HepG2 (cell line): ENCODE measurements around the gene RTF1. TPM values are rescaled to one million over a fixed set of nuclear protein-coding genes. Genes with fewer than 3 reads are reported as not detected.

Experiments
- BHLHE40 ChIP-seq: IDR thresholded peaks from 2 replicates; pipeline ENCODE4 v1.6.1; 2011; ENCODE audit warnings: low read length, improper control_type of control experiment
- FOXM1 ChIP-seq: sonication (generic); formaldehyde crosslinking; IDR thresholded peaks from 2 replicates; pipeline ENCODE4 v1.5.0; 2020; ENCODE audit warnings: missing genetic modification reagents
- MZF1 ChIP-seq: sonication (generic); formaldehyde crosslinking; IDR thresholded peaks from 2 replicates; pipeline ENCODE4 v1.8.1; 2023; ENCODE audit warnings: mild to moderate bottlenecking, missing genetic modification reagents, borderline replicate concordance
- NR1H2 ChIP-seq: sonication (generic); formaldehyde crosslinking; IDR thresholded peaks from 2 replicates; pipeline ENCODE4 v1.8.1; 2022; ENCODE audit warnings: low read depth, missing genetic modification reagents, borderline replicate concordance
- NR2F1 ChIP-seq, 2 experiments: fragments of 450-650 bp in 1 of 2; formaldehyde crosslinking in 1 of 2; IDR thresholded peaks; 2 replicates each; pipeline versions ENCODE4 v1.5.0 to v1.6.1; 2016 to 2020; ENCODE audit warnings: mild to moderate bottlenecking in 1 of 2, missing compliant biosample characterization in 1 of 2, missing genetic modification reagents in 1 of 2, moderate library complexity in 1 of 2
- SIX4 ChIP-seq: sonication (generic); formaldehyde crosslinking; IDR thresholded peaks from 2 replicates; pipeline ENCODE4 v1.4.0; 2020; ENCODE audit warnings: missing genetic modification reagents
- SMAD3 ChIP-seq: sonication (generic); formaldehyde crosslinking; IDR thresholded peaks from 2 replicates; pipeline ENCODE4 v1.4.0; 2020; ENCODE audit warnings: missing genetic modification reagents
- SNAI1 ChIP-seq: sonication (generic); formaldehyde crosslinking; IDR thresholded peaks from 2 replicates; pipeline ENCODE4 v1.5.0; 2020; ENCODE audit warnings: mild to moderate bottlenecking, missing genetic modification reagents, borderline replicate concordance
- SNRNP70 ChIP-seq: fragments of 200-400 bp; formaldehyde crosslinking; IDR thresholded peaks from 2 replicates; pipeline ENCODE4 v1.6.1; 2017; ENCODE audit warnings: mild to moderate bottlenecking, low read depth, low read length, moderate library complexity
- TAF1 ChIP-seq: sonication (generic); formaldehyde crosslinking; IDR thresholded peaks from 2 replicates; pipeline ENCODE4 v1.4.0; 2020; ENCODE audit warnings: missing genetic modification reagents
- TBX2 ChIP-seq: sonication (generic); formaldehyde crosslinking; IDR thresholded peaks from 2 replicates; pipeline ENCODE4 v1.5.0; 2020; ENCODE audit warnings: missing genetic modification reagents, mild to moderate bottlenecking, borderline replicate concordance
- ZFP1 ChIP-seq: IDR thresholded peaks from 2 replicates; pipeline ENCODE4 v1.6.1; 2016
- ZNF563 ChIP-seq: sonication (generic); formaldehyde crosslinking; IDR thresholded peaks from 2 replicates; pipeline ENCODE4 v1.8.0; 2022; ENCODE audit warnings: mild to moderate bottlenecking, moderate library complexity, missing genetic modification reagents
- ZNF572 ChIP-seq: sonication (generic); formaldehyde crosslinking; IDR thresholded peaks from 2 replicates; pipeline ENCODE4 v1.5.1; 2020; ENCODE audit warnings: mild to moderate bottlenecking, missing genetic modification reagents
- ZNF607 ChIP-seq: sonication (generic); formaldehyde crosslinking; IDR thresholded peaks from 2 replicates; pipeline ENCODE4 v1.5.1; 2020; ENCODE audit warnings: missing genetic modification reagents, mild to moderate bottlenecking, borderline replicate concordance
- ZNF644 ChIP-seq: IDR thresholded peaks from 2 replicates; pipeline ENCODE4 v1.6.1; 2016; ENCODE audit warnings: low read depth
- ZNF850 ChIP-seq: sonication (generic); formaldehyde crosslinking; conservative IDR thresholded peaks from 2 replicates; pipeline ENCODE4 v1.9.0; 2021; ENCODE audit warnings: mild to moderate bottlenecking, missing genetic modification reagents
- ZNF883 ChIP-seq: sonication (generic); formaldehyde crosslinking; IDR thresholded peaks from 2 replicates; pipeline ENCODE4 v1.5.1; 2020; ENCODE audit warnings: mild to moderate bottlenecking, missing genetic modification reagents; ENCODE audit errors: not compliant biosample characterization
- ZSCAN22 ChIP-seq: sonication (generic); formaldehyde crosslinking; IDR thresholded peaks from 2 replicates; pipeline ENCODE4 v1.4.0; 2020; ENCODE audit warnings: mild to moderate bottlenecking, missing genetic modification reagents
- polyA plus RNA-seq, 8 experiments: library from polyadenylated mRNA; depleted of rRNA in 3 of 8; stranded (reverse) in 7 of 8; unstranded in 1 of 8; fragments of >200 nt; fragmentation: Illumina TruSeq in 4 of 8; extraction: Trizol in 4 of 8; gene quantifications; 2 replicates each; pipeline versions ENCODE4 v1.2.1 to v1.2.3, GENCODE V29; 2011 to 2016; ENCODE audit warnings: low read depth in 4 of 8, missing spikeins in 1 of 8, mixed read lengths in 1 of 8; ENCODE audit not compliant: insufficient read depth in 1 of 8
- total RNA-seq, 5 experiments: library from RNA; depleted of rRNA; stranded (reverse); fragments of >200 nt; fragmentation: Illumina TruSeq; extraction: Trizol; gene quantifications; 2 replicates each; pipeline ENCODE4 v1.2.3, GENCODE V29; 2016; ENCODE audit warnings: low read depth in 1 of 5
- TF ChIP-seq, protein P1 (sequence below): sonication (generic); formaldehyde crosslinking; IDR thresholded peaks from 2 replicates; pipeline ENCODE4 v1.4.0; 2020; ENCODE audit warnings: missing genetic modification reagents
- TF ChIP-seq, protein P2 (sequence below): sonication (generic); formaldehyde crosslinking; conservative IDR thresholded peaks from 2 replicates; pipeline ENCODE4 v1.8.1; 2023; ENCODE audit warnings: missing genetic modification reagents
- TF ChIP-seq, protein P3 (sequence below): sonication (generic); formaldehyde crosslinking; IDR thresholded peaks from 2 replicates; pipeline ENCODE4 v1.5.0; 2020; ENCODE audit warnings: missing genetic modification reagents
- TF ChIP-seq, protein P4 (sequence below): sonication (generic); formaldehyde crosslinking; IDR thresholded peaks from 2 replicates; pipeline ENCODE4 v1.8.1; 2023; ENCODE audit warnings: missing genetic modification reagents, inconsistent platforms, borderline replicate concordance
- TF ChIP-seq, protein P5 (sequence below): sonication (generic); formaldehyde crosslinking; conservative IDR thresholded peaks from 2 replicates; pipeline ENCODE4 v1.5.0; 2020; ENCODE audit warnings: missing genetic modification reagents

The RTF1 gene
- total and polyA plus RNA-seq, 2 of the 13 experiments (the other 11 are each of a cell fraction or from before 2014, with no cell fraction given) = 13.9 to 17.9 TPM

DNA sequence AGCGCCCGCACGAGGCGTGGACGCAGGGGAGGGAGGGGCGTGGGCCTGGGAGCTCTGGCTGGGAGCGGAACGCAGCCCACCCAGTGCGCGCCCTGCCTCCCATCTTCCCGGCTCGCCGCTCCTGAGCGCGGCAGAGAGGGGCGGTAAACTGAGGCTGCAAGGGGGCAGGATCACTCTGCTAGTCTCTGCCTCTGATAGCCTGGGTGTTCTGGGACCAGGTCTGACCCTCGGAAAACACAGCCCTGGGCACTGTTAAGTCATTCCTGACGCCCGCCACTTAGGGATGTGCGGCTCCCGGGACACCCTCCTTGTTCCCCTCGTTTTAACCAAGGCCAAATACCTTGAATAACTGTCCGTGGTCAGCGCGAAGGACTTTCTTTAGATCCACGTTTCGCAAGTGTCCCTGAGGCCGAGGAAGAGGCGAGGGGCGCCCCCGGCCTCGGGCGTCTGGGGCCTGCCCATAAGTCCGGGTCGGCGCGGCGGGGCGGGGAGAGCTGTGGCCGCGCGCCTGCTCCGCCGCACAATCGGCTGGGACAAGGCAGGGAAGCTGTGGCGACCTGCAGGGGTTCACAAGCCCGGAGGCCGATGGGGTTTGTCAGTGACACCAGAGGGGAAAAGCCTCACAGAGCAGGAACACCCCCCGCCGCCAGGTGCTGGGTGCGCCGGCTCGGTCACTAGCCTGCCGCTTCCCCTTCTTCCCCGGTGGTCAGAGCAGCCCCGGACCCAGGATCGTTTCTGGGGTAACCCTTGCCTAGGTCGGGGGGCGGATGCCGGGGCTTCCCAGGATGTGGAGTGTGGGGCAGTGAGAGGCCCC is 78.2 kb downstream of the RTF1 start (continued):
- TF ChIP-seq, protein P1, sequence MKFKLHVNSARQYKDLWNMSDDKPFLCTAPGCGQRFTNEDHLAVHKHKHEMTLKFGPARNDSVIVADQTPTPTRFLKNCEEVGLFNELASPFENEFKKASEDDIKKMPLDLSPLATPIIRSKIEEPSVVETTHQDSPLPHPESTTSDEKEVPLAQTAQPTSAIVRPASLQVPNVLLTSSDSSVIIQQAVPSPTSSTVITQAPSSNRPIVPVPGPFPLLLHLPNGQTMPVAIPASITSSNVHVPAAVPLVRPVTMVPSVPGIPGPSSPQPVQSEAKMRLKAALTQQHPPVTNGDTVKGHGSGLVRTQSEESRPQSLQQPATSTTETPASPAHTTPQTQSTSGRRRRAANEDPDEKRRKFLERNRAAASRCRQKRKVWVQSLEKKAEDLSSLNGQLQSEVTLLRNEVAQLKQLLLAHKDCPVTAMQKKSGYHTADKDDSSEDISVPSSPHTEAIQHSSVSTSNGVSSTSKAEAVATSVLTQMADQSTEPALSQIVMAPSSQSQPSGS (CRISPR knock-in tag) = no peak
- no peak for TF ChIP-seq BHLHE40
- no peak for TF ChIP-seq SNAI1 (CRISPR knock-in tag)
- no peak for TF ChIP-seq ZNF644 (CRISPR knock-in tag)
- TF ChIP-seq, protein P2, sequence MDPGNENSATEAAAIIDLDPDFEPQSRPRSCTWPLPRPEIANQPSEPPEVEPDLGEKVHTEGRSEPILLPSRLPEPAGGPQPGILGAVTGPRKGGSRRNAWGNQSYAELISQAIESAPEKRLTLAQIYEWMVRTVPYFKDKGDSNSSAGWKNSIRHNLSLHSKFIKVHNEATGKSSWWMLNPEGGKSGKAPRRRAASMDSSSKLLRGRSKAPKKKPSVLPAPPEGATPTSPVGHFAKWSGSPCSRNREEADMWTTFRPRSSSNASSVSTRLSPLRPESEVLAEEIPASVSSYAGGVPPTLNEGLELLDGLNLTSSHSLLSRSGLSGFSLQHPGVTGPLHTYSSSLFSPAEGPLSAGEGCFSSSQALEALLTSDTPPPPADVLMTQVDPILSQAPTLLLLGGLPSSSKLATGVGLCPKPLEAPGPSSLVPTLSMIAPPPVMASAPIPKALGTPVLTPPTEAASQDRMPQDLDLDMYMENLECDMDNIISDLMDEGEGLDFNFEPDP = no peak
- no peak for TF ChIP-seq ZNF563 (CRISPR knock-in tag)
- TF ChIP-seq SNRNP70 = no peak
- TF ChIP-seq MZF1 (CRISPR knock-in tag) = no peak
- peak; percentile 90 for TF ChIP-seq ZNF572 (CRISPR knock-in tag)
- no peak for TF ChIP-seq TBX2 (CRISPR knock-in tag)
- no peak for TF ChIP-seq ZNF607
- no peak for TF ChIP-seq NR1H2 (CRISPR knock-in tag)
- TF ChIP-seq, protein P3, sequence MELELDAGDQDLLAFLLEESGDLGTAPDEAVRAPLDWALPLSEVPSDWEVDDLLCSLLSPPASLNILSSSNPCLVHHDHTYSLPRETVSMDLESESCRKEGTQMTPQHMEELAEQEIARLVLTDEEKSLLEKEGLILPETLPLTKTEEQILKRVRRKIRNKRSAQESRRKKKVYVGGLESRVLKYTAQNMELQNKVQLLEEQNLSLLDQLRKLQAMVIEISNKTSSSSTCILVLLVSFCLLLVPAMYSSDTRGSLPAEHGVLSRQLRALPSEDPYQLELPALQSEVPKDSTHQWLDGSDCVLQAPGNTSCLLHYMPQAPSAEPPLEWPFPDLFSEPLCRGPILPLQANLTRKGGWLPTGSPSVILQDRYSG (CRISPR knock-in tag) = 0 out of 2 replicates have a peak, but pooled peaks have one; percentile 16
- no peak for TF ChIP-seq FOXM1
- 0 out of 2 replicates have a peak, but pooled peaks have one; percentile 3 for TF ChIP-seq SMAD3 (CRISPR knock-in tag)
- TF ChIP-seq ZNF850 (CRISPR knock-in tag) = 0 out of 2 replicates have a peak, but pooled peaks have one; percentile 14
- no peak for TF ChIP-seq ZFP1 (CRISPR knock-in tag)
- TF ChIP-seq, protein P4, sequence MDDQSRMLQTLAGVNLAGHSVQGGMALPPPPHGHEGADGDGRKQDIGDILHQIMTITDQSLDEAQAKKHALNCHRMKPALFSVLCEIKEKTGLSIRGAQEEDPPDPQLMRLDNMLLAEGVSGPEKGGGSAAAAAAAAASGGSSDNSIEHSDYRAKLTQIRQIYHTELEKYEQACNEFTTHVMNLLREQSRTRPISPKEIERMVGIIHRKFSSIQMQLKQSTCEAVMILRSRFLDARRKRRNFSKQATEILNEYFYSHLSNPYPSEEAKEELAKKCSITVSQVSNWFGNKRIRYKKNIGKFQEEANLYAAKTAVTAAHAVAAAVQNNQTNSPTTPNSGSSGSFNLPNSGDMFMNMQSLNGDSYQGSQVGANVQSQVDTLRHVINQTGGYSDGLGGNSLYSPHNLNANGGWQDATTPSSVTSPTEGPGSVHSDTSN = 0 out of 2 replicates have a peak, but pooled peaks have one; percentile 16
- no peak for TF ChIP-seq SIX4
- TF ChIP-seq ZSCAN22 (CRISPR knock-in tag) = no peak
- TF ChIP-seq NR2F1 (CRISPR knock-in tag; IDR thresholded peaks at IDR 0.05) = no peak
- TF ChIP-seq, protein P5, sequence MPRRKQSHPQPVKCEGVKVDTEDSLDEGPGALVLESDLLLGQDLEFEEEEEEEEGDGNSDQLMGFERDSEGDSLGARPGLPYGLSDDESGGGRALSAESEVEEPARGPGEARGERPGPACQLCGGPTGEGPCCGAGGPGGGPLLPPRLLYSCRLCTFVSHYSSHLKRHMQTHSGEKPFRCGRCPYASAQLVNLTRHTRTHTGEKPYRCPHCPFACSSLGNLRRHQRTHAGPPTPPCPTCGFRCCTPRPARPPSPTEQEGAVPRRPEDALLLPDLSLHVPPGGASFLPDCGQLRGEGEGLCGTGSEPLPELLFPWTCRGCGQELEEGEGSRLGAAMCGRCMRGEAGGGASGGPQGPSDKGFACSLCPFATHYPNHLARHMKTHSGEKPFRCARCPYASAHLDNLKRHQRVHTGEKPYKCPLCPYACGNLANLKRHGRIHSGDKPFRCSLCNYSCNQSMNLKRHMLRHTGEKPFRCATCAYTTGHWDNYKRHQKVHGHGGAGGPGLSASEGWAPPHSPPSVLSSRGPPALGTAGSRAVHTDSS = no peak
- TF ChIP-seq TAF1 (CRISPR knock-in tag) = 0 out of 2 replicates have a peak, but pooled peaks have one; percentile 12
- no peak for TF ChIP-seq ZNF883 (CRISPR knock-in tag)
